Loucy (cell line): ENCODE results near the gene STARD13.

Source experiments
- H2AFZ ChIP-seq: fragments of 200-600 bp; sonication (generic); 2 replicates; pipeline ENCODE4 v1.6.0; 2016; ENCODE audit warnings: antibody characterized with exemption, mild to moderate bottlenecking, low read length, moderate library complexity
- H3F3A ChIP-seq: fragments of 200-600 bp; 2 replicates; pipeline ENCODE4 v1.6.0; 2016; ENCODE audit warnings: antibody characterized with exemption, low read depth, mild to moderate bottlenecking
- H3K27me3 ChIP-seq: fragments of 200-600 bp; sonication (generic); 2 replicates; pipeline ENCODE4 v1.6.1; 2014; ENCODE audit warnings: low read length, mild to moderate bottlenecking; ENCODE audit not compliant: insufficient read depth, poor library complexity, severe bottlenecking
- H3K36me3 ChIP-seq: fragments of 200-600 bp; sonication (generic); 2 replicates; pipeline ENCODE4 v1.6.1; 2016; ENCODE audit warnings: low read length; ENCODE audit not compliant: insufficient read depth
- H3K4me1 ChIP-seq: fragments of 200-600 bp; sonication (generic); 2 replicates; pipeline ENCODE4 v1.5.1; 2014; ENCODE audit warnings: low read length, mild to moderate bottlenecking; ENCODE audit not compliant: insufficient read depth, poor library complexity, severe bottlenecking
- H3K4me2 ChIP-seq: fragments of 200-600 bp; sonication (generic); 2 replicates; pipeline ENCODE4 v1.6.0; 2014; ENCODE audit warnings: antibody characterized with exemption, low read length, low read depth, mild to moderate bottlenecking; ENCODE audit not compliant: poor library complexity, severe bottlenecking
- H3K4me3 ChIP-seq: fragments of 200-600 bp; sonication (generic); 2 replicates; pipeline ENCODE4 v1.5.1; 2014; ENCODE audit warnings: low read length, mild to moderate bottlenecking, mixed read lengths; ENCODE audit not compliant: poor library complexity, severe bottlenecking
- H3K79me2 ChIP-seq: fragments of 200-600 bp; sonication (generic); 2 replicates; pipeline ENCODE4 v1.6.1; 2014; ENCODE audit warnings: low read length; ENCODE audit not compliant: insufficient read depth
- H3K9ac ChIP-seq: fragments of 200-600 bp; sonication (generic); 2 replicates; pipeline ENCODE4 v1.6.0; 2014; ENCODE audit warnings: mild to moderate bottlenecking, low read depth, low read length, moderate library complexity; ENCODE audit not compliant: poor library complexity, severe bottlenecking
- H3K9me2 ChIP-seq: fragments of 200-600 bp; sonication (generic); replicated peaks from 2 replicates; pipeline ENCODE4 v1.6.1; 2016; ENCODE audit warnings: low read depth, low read length, mixed read lengths
- H3K9me3 ChIP-seq: fragments of 200-600 bp; sonication (generic); 2 replicates; pipeline ENCODE4 v1.6.1; 2014; ENCODE audit warnings: mild to moderate bottlenecking, antibody characterized with exemption, low read length, low read depth; ENCODE audit not compliant: insufficient read depth
- H4K20me1 ChIP-seq: fragments of 200-600 bp; sonication (generic); 2 replicates; pipeline ENCODE4 v1.6.0; 2014; ENCODE audit warnings: antibody characterized with exemption, low read length, mild to moderate bottlenecking; ENCODE audit not compliant: insufficient read depth, poor library complexity, severe bottlenecking
- EZH2phosphoT487 ChIP-seq: fragments of 200-600 bp; IDR thresholded peaks from 2 replicates; pipeline ENCODE4 v1.6.1; 2018; ENCODE audit warnings: antibody characterized with exemption, mild to moderate bottlenecking, moderate library complexity, borderline replicate concordance
- TF ChIP-seq, protein P1 (sequence below): fragments of 200-600 bp; sonication (generic); conservative IDR thresholded peaks from 2 replicates; pipeline ENCODE4 v1.5.1; 2014; ENCODE audit warnings: mild to moderate bottlenecking, antibody characterized with exemption, low read length

The STARD13 gene

DNA sequence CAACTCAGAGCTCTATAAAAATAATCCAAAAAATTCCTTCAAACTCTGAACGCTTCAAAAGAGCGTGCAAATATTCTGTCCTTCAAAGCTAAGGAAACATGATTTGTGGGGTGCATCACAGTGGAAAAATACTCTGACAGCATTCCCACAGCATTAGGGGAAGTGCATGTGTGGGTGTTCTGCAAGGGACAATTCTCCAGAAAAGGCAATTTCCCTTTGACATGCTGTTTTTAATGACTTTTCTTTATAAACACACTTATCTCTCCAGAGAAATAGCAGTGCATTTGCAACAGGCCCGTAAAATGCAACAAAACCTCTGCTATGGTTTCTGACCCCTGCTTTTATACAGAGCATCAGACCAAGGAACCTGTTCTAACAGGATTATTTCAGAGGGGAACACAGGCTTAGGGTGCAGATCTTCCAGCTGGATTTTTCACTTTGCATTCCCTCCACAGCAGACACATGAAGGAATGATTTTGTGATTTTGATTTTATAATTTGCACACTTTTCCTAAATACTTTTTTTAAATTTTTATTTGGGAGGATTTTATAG lies 226.7 kb downstream of the STARD13 start:
- H3K27me3 ChIP-seq, result no peaks in the 10 kb centered on the region
- H3K9me3 ChIP-seq, result no peaks in the 10 kb centered on the region
- no peaks in the 10 kb centered on the region for H4K20me1 ChIP-seq
- TF ChIP-seq EZH2phosphoT487, result no peak
- TF ChIP-seq, protein P1, sequence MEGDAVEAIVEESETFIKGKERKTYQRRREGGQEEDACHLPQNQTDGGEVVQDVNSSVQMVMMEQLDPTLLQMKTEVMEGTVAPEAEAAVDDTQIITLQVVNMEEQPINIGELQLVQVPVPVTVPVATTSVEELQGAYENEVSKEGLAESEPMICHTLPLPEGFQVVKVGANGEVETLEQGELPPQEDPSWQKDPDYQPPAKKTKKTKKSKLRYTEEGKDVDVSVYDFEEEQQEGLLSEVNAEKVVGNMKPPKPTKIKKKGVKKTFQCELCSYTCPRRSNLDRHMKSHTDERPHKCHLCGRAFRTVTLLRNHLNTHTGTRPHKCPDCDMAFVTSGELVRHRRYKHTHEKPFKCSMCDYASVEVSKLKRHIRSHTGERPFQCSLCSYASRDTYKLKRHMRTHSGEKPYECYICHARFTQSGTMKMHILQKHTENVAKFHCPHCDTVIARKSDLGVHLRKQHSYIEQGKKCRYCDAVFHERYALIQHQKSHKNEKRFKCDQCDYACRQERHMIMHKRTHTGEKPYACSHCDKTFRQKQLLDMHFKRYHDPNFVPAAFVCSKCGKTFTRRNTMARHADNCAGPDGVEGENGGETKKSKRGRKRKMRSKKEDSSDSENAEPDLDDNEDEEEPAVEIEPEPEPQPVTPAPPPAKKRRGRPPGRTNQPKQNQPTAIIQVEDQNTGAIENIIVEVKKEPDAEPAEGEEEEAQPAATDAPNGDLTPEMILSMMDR, result no peak
- no peak overlapping the region for H3K4me3 ChIP-seq
- H3K79me2 ChIP-seq, result no peaks in the 10 kb centered on the region
- H3K4me1 ChIP-seq, result no peaks in the 10 kb centered on the region
- H3K9me2 ChIP-seq, result no peaks in the 10 kb centered on the region
- H2AFZ ChIP-seq, result no peak overlapping the region
- H3K4me2 ChIP-seq, result no peak overlapping the region
- no peaks in the 10 kb centered on the region for H3F3A ChIP-seq
- H3K9ac ChIP-seq, result no peak overlapping the region
- H3K36me3 ChIP-seq, result no peaks in the 10 kb centered on the region

DNA sequence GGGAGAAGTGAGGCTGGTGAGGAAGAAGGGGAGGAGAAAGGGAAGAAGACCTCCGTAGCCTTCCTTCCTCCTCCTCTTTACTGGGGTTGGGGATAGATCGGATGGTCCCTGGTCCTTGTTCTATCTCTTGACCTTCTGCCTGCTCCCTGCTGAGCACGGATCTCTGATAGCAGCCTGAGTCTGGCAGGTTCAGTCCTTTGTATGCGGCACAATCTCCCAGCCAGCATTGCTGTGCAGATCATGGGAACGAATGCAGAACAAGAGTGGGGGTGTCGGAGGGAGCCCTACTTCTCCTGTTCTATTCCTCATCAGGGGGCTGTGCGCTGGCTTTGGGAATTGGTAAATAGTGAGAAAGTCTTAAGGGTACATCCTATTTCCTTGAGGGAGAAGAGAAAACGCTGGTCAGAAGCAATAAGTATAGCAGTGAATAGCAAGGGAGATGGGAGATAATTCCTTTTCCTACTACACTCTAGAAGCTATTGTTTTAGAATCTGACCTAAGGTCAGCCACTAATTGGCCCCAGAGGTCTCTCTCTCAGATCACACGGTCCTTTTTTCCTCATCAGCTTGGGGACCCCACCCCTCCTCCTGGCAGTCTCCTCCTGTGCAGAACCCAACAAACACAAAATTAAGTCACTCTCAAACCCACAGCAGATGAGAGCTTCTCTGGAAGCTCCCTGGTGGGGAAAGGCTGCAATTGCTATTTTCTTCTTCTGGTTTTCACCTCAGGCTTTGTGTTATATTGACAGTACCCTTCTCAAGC lies 228.4 kb downstream of the STARD13 start:
- Histone ChIP-seq H2AFZ (no peak overlapping the region), H3K4me3 (no peak overlapping the region), H3K79me2 (no peaks in the 10 kb centered on the region), H3F3A (no peaks in the 10 kb centered on the region), H3K36me3 (no peaks in the 10 kb centered on the region), H3K4me1 (no peaks in the 10 kb centered on the region), H3K27me3 (no peaks in the 10 kb centered on the region), H4K20me1 (no peaks in the 10 kb centered on the region), H3K4me2 (no peak overlapping the region), H3K9me2 (no peaks in the 10 kb centered on the region), H3K9ac (no peak overlapping the region), H3K9me3 (no peaks in the 10 kb centered on the region)
- no peak for TF ChIP-seq EZH2phosphoT487
- TF ChIP-seq, protein P1, result peak; percentile 57

DNA sequence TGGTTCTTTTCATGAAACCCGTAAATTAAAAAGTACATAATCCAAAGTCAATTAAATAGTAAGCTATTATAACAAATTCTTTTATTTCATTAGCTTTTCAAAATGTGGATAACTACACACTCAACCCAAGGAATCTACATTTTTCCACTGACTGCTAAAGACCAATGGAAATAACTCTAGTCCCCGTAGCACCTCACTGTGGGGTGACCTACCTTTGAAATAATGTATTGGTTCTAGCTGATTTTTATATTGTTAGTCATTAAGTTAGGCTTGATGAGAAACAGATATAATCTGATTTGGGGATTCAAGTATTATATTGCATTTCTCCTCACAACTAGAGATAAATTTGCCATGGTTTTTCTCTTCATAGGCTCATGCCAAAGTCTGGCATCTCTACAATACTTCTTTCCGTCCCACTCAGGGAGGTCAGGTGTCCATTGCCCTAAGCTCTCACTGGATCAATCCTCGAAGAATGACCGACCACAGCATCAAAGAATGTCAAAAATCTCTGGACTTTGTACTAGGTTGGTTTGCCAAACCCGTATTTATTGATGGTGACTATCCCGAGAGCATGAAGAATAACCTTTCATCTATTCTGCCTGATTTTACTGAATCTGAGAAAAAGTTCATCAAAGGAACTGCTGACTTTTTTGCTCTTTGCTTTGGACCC lies 232.0 kb downstream of the STARD13 start:
- H3K9me2 ChIP-seq, result no peaks in the 10 kb centered on the region
- H3K4me1 ChIP-seq, result no peaks in the 10 kb centered on the region
- no peaks in the 10 kb centered on the region for H3F3A ChIP-seq
- H3K4me3 ChIP-seq, result no peak overlapping the region
- H3K4me2 ChIP-seq, result no peak overlapping the region
- H3K9me3 ChIP-seq, result no peaks in the 10 kb centered on the region
- H3K36me3 ChIP-seq, result no peaks in the 10 kb centered on the region
- H3K79me2 ChIP-seq, result no peaks in the 10 kb centered on the region
- H3K9ac ChIP-seq, result no peak overlapping the region
- no peaks in the 10 kb centered on the region for H3K27me3 ChIP-seq
- TF ChIP-seq, protein P1, result no peak
- no peak for TF ChIP-seq EZH2phosphoT487
- H4K20me1 ChIP-seq, result no peaks in the 10 kb centered on the region
- H2AFZ ChIP-seq, result no peak overlapping the region
